ENCODE results near the gene QRFPR. TPM values are rescaled to one million over a fixed set of nuclear protein-coding genes. Genes with fewer than 3 reads are reported as not detected.

QRFPR gene
- total RNA-seq, 1 experiment from 2014 or later, result 0.63 TPM

DNA sequence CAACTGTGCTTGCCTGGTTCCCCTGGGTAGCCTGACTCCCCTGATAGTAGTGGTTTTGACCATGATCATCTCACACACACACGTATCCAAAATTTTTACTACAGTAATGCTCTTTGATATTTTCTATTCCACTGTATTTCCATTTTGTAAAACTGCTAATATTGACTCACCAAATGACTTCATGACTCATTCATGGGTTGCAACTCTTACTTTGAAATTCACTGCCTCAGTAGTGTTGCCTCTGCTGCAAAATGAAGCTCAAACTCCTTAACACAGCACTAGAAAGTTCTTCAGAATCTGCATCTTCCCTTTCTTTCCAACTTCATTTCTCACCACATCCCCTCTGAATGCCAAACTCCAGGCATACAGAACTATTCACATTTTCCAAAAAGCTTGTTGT is 20.3 kb downstream of the QRFPR start:
- H3K4ac ChIP-seq (ENCODE audit: low read depth, low read length), result no peak overlapping the region
- Mint-ChIP-seq H3K4me1 (peaks cover 3 to 6% of the 10 kb centered on the region in 2 experiments; a peak in 3 of 4 replicates), H3K36me3 (ENCODE audit: insufficient read depth in 1 of 3, low read depth in 3 of 3) (no peaks in the 10 kb centered on the region), H3K4me3 (no peak overlapping the region), H3K27ac (no peak overlapping the region), H3K9me3 (no peaks in the 10 kb centered on the region), H3K27me3 (ENCODE audit: low read depth) (no peaks in the 10 kb centered on the region)
- no peak overlapping the region for H3K9ac ChIP-seq (ENCODE audit: extremely low read depth, insufficient read length, low read length)
- no peak overlapping the region for H2BK20ac ChIP-seq (ENCODE audit: low read depth, low read length, poor library complexity, severe bottlenecking)
- no peak overlapping the region for H3K18ac ChIP-seq (ENCODE audit: insufficient read length, low read depth, low read length)
- H3K79me1 ChIP-seq (ENCODE audit: insufficient read depth, low read depth, low read length, poor library complexity, severe bottlenecking), result no peaks in the 10 kb centered on the region
- no peaks in the 10 kb centered on the region for H3K9me3 ChIP-seq (ENCODE audit: control insufficient read depth, low read depth, low read length)
- no peak overlapping the region for H3T11ph ChIP-seq (ENCODE audit: low read length)
- no peak overlapping the region for H3K23ac ChIP-seq (ENCODE audit: insufficient read length, low read depth, low read length)
- DNase-seq, result no peak
- H4K8ac ChIP-seq (replicated peaks; ENCODE audit: insufficient read length, low read depth, low read length), result no peak overlapping the region
- no peak overlapping the region for H2AK5ac ChIP-seq (ENCODE audit: insufficient read length, low read length)
- no peaks in the 10 kb centered on the region for H4K20me1 ChIP-seq (ENCODE audit: control insufficient read depth, insufficient read depth, insufficient read length)
- TF ChIP-seq, protein P1, sequence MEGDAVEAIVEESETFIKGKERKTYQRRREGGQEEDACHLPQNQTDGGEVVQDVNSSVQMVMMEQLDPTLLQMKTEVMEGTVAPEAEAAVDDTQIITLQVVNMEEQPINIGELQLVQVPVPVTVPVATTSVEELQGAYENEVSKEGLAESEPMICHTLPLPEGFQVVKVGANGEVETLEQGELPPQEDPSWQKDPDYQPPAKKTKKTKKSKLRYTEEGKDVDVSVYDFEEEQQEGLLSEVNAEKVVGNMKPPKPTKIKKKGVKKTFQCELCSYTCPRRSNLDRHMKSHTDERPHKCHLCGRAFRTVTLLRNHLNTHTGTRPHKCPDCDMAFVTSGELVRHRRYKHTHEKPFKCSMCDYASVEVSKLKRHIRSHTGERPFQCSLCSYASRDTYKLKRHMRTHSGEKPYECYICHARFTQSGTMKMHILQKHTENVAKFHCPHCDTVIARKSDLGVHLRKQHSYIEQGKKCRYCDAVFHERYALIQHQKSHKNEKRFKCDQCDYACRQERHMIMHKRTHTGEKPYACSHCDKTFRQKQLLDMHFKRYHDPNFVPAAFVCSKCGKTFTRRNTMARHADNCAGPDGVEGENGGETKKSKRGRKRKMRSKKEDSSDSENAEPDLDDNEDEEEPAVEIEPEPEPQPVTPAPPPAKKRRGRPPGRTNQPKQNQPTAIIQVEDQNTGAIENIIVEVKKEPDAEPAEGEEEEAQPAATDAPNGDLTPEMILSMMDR (conservative IDR thresholded peaks at IDR 0.05), result no peak
- H2BK15ac ChIP-seq (ENCODE audit: low read depth, low read length), result no peak overlapping the region
- no peak overlapping the region for H4K91ac ChIP-seq (ENCODE audit: insufficient read length, low read depth, low read length)
- H4K5ac ChIP-seq (ENCODE audit: insufficient read length, low read depth, low read length), result no peak overlapping the region
- H2BK5ac ChIP-seq (ENCODE audit: insufficient read length, low read length), result no peak overlapping the region
- no peaks in the 10 kb centered on the region for H3K79me2 ChIP-seq (ENCODE audit: insufficient read depth, low read length)
- WGBS (ENCODE audit: extremely low coverage, insufficient read length, low lambda C conversion rate), result no CpG with 5 or more reads among the region's 1 CpG
- no peaks in the 10 kb centered on the region for H3K27me3 ChIP-seq (ENCODE audit: insufficient read depth, low read length)
- no peak overlapping the region for H3K14ac ChIP-seq (ENCODE audit: insufficient read depth, low read length)
- H2BK12ac ChIP-seq (ENCODE audit: insufficient read length, low read depth, low read length), result no peak overlapping the region
- H3K4me1 ChIP-seq (ENCODE audit: insufficient read depth, low read length), result no peaks in the 10 kb centered on the region
- no peaks in the 10 kb centered on the region for H3K23me2 ChIP-seq (ENCODE audit: insufficient read length, low read depth, low read length, poor library complexity, severe bottlenecking)
- H3K4me2 ChIP-seq (ENCODE audit: insufficient read depth, insufficient read length, low read length), result no peak overlapping the region
- H2AFZ ChIP-seq (ENCODE audit: low read length), result no peak overlapping the region
- no peak overlapping the region for H3K56ac ChIP-seq (ENCODE audit: insufficient read length, low read depth, low read length)
- no peak overlapping the region for H2BK120ac ChIP-seq (ENCODE audit: low read depth, low read length, poor library complexity, severe bottlenecking)
- no peak overlapping the region for H3K27ac ChIP-seq (ENCODE audit: insufficient read length, low read depth, low read length)

Data from H9 (cell line).